Breast epithelium (tissue), 4 donors: Measurements from ENCODE around the gene SP100. TPM values are rescaled to one million over a fixed set of nuclear protein-coding genes. Genes with fewer than 3 reads are reported as not detected.

Source experiments
- DNase-seq, 2 donors: peaks; one replicate each; pipeline ENCODE4 v3.0.0-alpha.2; 2019; ENCODE audit warnings: low spot score in 2 of 2
- H3K27ac ChIP-seq, 2 donors: fragments of 200-600 bp; sonication (generic) in 1 of 2; one replicate each; pipeline ENCODE4 v1.5.1; 2016 to 2019; ENCODE audit warnings: mild to moderate bottlenecking in 1 of 2
- H3K27me3 ChIP-seq, 2 donors: fragments of 200-600 bp; sonication (generic) in 1 of 2; one replicate each; pipeline versions ENCODE4 v1.5.1 to v1.6.0; 2017 to 2019; ENCODE audit warnings: control low read depth in 1 of 2, mild to moderate bottlenecking in 1 of 2
- H3K36me3 ChIP-seq: fragments of 200-600 bp; one replicate; pipeline ENCODE4 v1.5.1; 2019
- H3K4me1 ChIP-seq, 2 donors: fragments of 200-600 bp; sonication (generic); one replicate each; pipeline ENCODE4 v1.5.1; 2016 to 2019; ENCODE audit warnings: control low read depth in 1 of 2
- H3K4me3 ChIP-seq, 3 donors: fragments of 200-600 bp; sonication (generic); 1 replicate in 2 of 3; 2 replicates in 1 of 3; pipeline ENCODE4 v1.5.1; 2016 to 2019; ENCODE audit warnings: mild to moderate bottlenecking in 3 of 3, moderate library complexity in 2 of 3
- H3K9me3 ChIP-seq, 2 donors: fragments of 200-600 bp; sonication (generic) in 1 of 2; one replicate each; pipeline ENCODE4 v1.5.1; 2016 to 2019; ENCODE audit warnings: control low read depth in 1 of 2
- POLR2A ChIP-seq: fragments of 450-650 bp; IDR thresholded peaks from one replicate; pipeline ENCODE4 v1.6.1; 2016; ENCODE audit warnings: antibody characterized with exemption, mild to moderate bottlenecking, moderate library complexity
- POLR2AphosphoS5 ChIP-seq, 3 donors: sonication (generic); formaldehyde crosslinking; IDR thresholded peaks; one replicate each; pipeline ENCODE4 v1.6.1; 2017; ENCODE audit warnings: antibody characterized with exemption in 3 of 3
- intact Hi-C: fragments of 100-400 bp; cut with DNase I; formaldehyde crosslinking; loops from one replicate; pipeline ENCODE4 v1.15.1; 2023; ENCODE audit warnings: low total_unique reads
- total RNA-seq, 3 donors: library from RNA; depleted of rRNA; stranded (reverse); fragments of >200 nt; gene quantifications; one replicate each; pipeline ENCODE4 v1.1.0, GENCODE V29; 2016
- TF ChIP-seq, protein P1 (sequence below), 3 donors: fragments of 450-650 bp; IDR thresholded peaks; one replicate each; pipeline ENCODE4 v1.5.1; 2016 to 2017; ENCODE audit warnings: antibody characterized with exemption in 3 of 3, mild to moderate bottlenecking in 3 of 3, moderate library complexity in 3 of 3

SP100 gene
- total RNA-seq, 3 donors from 2014 or later, result 128 to 157 (median 152) TPM

DNA sequence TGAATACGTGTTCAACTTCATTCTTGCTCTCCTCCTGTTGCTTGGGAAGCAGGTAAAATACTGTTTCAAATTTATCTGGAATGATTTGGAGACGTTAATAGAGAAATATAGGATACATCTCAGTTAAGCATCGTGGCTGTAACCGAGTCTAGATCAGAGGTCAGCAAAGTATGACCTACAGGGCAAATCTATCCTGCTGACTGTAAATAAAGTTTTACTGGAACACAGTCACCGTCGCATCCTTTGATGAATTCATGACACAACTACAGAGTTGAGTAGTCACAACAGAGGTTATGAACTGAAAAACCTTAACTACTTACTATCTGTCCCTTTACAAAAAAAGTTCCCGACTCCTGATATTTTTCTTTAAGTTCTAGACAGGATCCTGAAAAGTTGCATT lies 86.6 kb downstream of the SP100 start:
- TF ChIP-seq POLR2A (no peak), POLR2AphosphoS5 (IDR thresholded peaks at IDR 0.05) (no peak)
- TF ChIP-seq, protein P1, sequence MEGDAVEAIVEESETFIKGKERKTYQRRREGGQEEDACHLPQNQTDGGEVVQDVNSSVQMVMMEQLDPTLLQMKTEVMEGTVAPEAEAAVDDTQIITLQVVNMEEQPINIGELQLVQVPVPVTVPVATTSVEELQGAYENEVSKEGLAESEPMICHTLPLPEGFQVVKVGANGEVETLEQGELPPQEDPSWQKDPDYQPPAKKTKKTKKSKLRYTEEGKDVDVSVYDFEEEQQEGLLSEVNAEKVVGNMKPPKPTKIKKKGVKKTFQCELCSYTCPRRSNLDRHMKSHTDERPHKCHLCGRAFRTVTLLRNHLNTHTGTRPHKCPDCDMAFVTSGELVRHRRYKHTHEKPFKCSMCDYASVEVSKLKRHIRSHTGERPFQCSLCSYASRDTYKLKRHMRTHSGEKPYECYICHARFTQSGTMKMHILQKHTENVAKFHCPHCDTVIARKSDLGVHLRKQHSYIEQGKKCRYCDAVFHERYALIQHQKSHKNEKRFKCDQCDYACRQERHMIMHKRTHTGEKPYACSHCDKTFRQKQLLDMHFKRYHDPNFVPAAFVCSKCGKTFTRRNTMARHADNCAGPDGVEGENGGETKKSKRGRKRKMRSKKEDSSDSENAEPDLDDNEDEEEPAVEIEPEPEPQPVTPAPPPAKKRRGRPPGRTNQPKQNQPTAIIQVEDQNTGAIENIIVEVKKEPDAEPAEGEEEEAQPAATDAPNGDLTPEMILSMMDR (IDR thresholded peaks at IDR 0.05), result no peak
- Histone ChIP-seq H3K27ac (no peak overlapping the region), H3K27me3 (no peaks in the 10 kb centered on the region), H3K4me3 (no peak overlapping the region), H3K36me3 (no peaks in the 10 kb centered on the region), H3K9me3 (no peaks in the 10 kb centered on the region), H3K4me1 (no peaks in the 10 kb centered on the region)
- no peak for DNase-seq
- intact Hi-C loops, result no loop called here

DNA sequence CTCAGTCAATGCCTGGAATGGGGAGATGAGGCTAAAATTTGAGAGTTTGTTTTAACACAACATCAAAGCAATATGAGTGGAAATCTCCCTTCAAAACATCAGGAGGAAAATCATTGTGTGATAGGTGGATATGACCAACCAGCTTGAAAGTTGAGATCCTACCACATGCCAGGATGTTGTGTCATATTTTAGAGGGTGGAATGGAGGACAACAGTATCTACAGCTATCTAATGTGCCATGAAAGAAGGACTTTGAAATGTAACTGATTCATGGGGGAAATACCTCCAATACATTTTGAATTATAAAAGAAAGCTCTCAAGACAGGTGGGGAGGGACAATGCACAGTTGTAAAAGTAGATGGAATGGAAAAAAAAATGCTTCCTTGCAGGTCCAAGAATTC lies 87.8 kb downstream of the SP100 start:
- H3K9me3 ChIP-seq, result no peaks in the 10 kb centered on the region
- intact Hi-C loops, result no loop called here
- H3K27ac ChIP-seq, result no peak overlapping the region
- H3K4me1 ChIP-seq, result no peaks in the 10 kb centered on the region
- H3K36me3 ChIP-seq, result no peaks in the 10 kb centered on the region
- H3K27me3 ChIP-seq, result no peaks in the 10 kb centered on the region
- TF ChIP-seq POLR2AphosphoS5 (IDR thresholded peaks at IDR 0.05) (no peak), POLR2A (no peak)
- TF ChIP-seq, protein P1 (IDR thresholded peaks at IDR 0.05), result no peak
- DNase-seq, result no peak
- no peak overlapping the region for H3K4me3 ChIP-seq

DNA sequence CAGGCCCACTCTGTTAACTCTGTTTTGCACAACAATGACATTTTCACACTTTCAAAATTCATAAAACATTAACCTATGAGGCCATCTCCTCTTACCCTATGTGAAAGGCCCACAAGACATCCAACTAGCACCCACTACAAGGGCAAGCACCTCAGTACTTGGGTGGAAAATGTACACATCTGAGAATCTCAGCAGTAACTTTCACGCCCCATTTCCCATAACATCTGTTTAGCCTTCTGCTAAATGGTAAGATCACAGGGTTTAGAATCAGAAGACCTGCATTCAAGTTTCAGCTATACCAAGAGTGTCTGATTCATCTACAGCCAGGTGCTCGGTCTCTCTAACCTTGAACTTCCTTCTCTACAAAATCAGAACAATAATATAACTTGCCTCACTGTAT lies 89.2 kb downstream of the SP100 start:
- DNase-seq, result no peak
- no peaks in the 10 kb centered on the region for H3K4me1 ChIP-seq
- H3K36me3 ChIP-seq, result no peaks in the 10 kb centered on the region
- H3K27me3 ChIP-seq, result no peaks in the 10 kb centered on the region
- TF ChIP-seq, protein P1 (IDR thresholded peaks at IDR 0.05), result no peak
- TF ChIP-seq POLR2A (no peak), POLR2AphosphoS5 (IDR thresholded peaks at IDR 0.05) (no peak)
- H3K9me3 ChIP-seq, result no peaks in the 10 kb centered on the region
- H3K4me3 ChIP-seq, result no peak overlapping the region
- intact Hi-C loops, result no loop called here
- no peak overlapping the region for H3K27ac ChIP-seq

DNA sequence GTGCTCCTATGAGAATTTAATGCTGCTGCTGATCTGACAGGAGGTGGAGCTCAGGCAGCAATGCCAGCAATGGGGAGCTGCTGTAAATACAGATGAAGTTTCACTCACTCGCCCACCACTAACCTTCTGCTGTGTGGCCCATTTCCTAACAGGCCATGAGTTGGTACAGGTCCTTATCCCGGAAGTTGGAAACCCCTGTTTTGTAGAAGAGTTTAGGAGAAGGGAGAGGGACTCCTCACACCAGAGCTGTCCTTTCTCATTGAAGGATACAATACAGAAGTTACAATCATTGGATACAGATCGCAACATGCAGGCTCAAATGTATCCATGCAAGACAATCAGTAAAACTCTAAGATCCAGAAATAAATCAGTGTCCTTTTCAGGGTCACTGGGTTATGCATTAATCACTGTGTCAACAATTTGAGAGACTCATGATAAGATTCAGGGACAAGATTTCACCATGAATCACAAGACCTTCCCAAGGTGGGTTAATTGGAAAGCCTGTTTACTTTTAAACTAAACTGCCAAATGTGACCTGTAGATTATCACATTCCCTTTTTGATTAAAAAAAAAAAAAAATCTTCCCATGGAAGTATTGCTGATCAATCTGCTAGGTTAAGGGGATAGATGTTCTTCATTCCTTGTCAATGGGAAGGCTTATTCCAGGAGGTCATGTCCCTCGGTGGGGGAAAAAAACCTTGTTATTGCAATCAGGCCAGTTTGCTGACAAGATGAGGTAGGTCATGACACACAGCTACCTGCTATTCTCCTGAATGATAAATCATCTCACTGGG lies 97.2 kb downstream of the SP100 start:
- no peak for TF ChIP-seq POLR2A
- no peak for TF ChIP-seq POLR2AphosphoS5 (IDR thresholded peaks at IDR 0.05)
- TF ChIP-seq, protein P1 (IDR thresholded peaks at IDR 0.05), result no peak
- Histone ChIP-seq H3K36me3 (no peaks in the 10 kb centered on the region), H3K27ac (no peak overlapping the region), H3K4me3 (no peak overlapping the region), H3K9me3 (no peaks in the 10 kb centered on the region), H3K4me1 (no peaks in the 10 kb centered on the region), H3K27me3 (no peaks in the 10 kb centered on the region)
- intact Hi-C loops, result no loop called here
- DNase-seq, result no peak

DNA sequence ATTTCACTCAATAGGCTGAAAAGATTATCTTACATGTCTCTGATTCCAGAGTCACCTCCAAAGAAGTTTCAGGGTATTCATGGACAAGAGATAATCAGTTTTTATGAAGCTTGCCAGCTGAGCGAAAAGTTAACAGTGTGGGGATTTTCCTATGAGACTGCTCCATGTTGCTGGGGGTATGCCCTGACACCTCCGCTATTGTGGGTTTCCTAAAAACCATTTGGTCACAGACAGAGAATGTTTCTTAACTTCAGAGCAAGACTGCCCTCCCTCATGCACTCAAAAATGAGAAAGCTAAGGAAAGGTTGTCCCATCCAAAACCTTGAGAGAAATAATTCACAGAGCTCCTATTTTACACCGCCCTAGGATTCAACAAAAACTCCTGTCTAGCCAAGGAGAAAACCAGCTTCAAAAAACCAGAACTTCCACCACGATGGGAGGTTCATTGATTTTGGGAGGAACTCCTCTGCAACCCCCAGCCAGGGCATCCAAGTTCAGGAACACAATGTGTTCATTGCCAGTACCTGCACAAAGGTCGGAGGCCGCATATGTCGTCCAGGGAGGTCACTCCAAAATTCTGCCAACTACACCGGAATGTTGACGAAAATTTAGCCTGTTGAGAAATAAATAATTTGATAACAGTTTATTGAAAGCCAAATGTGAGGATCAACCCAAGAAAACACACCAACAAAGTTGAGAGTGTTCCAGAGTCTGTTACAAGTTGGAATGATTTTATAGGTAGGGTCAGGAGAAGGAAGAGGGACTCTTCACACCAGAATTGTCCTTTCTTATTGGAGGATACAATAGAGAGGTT lies 104.3 kb downstream of the SP100 start:
- Histone ChIP-seq H3K27me3 (no peaks in the 10 kb centered on the region), H3K4me3 (no peak overlapping the region), H3K27ac (no peak overlapping the region), H3K36me3 (no peaks in the 10 kb centered on the region), H3K4me1 (no peaks in the 10 kb centered on the region), H3K9me3 (peaks cover 7 to 11% of the 10 kb centered on the region in 2 donors)
- no peak for TF ChIP-seq POLR2A
- TF ChIP-seq POLR2AphosphoS5 (IDR thresholded peaks at IDR 0.05), result no peak
- TF ChIP-seq, protein P1 (IDR thresholded peaks at IDR 0.05), result no peak
- intact Hi-C loops, result no loop called here
- DNase-seq, result no peak
